Mesodermal cell (in vitro differentiated cells): ENCODE data around the gene TMEM147.

Source experiments
- H3K27ac ChIP-seq: 2 replicates; pipeline ENCODE4 v1.7.0; 2013; ENCODE audit warnings: mild to moderate bottlenecking, low read depth, low read length, moderate library complexity; ENCODE audit not compliant: severe bottlenecking
- H3K36me3 ChIP-seq: 2 replicates; pipeline ENCODE4 v1.7.1; 2013; ENCODE audit warnings: mild to moderate bottlenecking, low read length, moderate library complexity; ENCODE audit not compliant: control insufficient read depth, insufficient read depth
- H3K4me1 ChIP-seq: one replicate; pipeline ENCODE4 v1.7.1; 2013; ENCODE audit warnings: mild to moderate bottlenecking, low read length; ENCODE audit not compliant: insufficient read depth, control insufficient read depth, poor library complexity, severe bottlenecking
- H3K4me3 ChIP-seq: 2 replicates; pipeline ENCODE4 v1.7.0; 2013; ENCODE audit warnings: low read length, control low read depth, mild to moderate bottlenecking; ENCODE audit not compliant: insufficient read depth, poor library complexity, severe bottlenecking; ENCODE audit errors: extremely low read depth
- H3K9me3 ChIP-seq: 2 replicates; pipeline ENCODE4 v1.7.1; 2013; ENCODE audit warnings: mild to moderate bottlenecking, low read length, moderate library complexity; ENCODE audit not compliant: control insufficient read depth
- WGBS, 2 experiments: methylation state at CpG; one replicate each; pipeline ENCODE4 v1.1.5; 2013; ENCODE audit warnings: missing lambda C conversion rate in 2 of 2; ENCODE audit not compliant: insufficient coverage in 2 of 2; 5-methylcytosine and 5-hydroxymethylcytosine counted together

TMEM147 gene

DNA sequence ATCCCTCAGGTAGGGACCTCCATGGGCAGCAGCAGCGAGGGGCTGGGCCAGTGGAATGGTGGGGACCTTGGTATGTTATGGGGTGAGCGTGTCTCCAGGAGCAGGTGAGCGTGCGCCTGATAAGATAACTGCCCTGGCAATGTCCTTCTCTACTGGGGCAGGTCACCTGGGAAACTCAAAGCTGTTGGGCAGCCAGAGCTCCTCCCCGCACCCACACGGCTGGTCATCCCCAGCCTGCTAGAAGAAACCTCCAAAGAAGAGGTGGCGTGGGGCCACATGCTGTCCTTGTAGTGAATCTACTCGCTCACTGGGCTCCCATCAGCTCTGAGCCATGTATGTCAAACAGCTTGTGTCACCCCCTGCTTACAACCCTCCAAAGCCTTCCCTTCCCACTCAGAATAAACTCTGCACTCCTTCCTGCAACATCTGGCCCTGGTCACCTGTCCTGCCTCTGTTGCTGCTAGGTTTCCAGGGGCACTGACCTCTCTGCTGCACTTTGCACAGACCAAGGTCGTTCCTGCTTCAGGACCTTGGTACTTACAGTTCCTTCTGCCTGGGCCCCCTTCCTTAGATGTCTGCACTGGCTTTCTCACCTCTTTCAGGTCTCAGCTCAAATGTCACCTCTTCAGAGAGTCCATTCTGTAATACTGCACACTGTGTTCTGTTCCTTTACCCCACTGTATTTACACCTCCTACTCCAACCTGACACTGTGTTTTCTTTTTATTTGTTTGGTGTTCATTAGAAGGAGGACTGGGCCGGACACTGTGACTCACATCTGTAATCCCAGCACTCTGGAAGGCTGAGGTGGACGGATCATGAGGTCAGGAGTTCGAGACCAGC, 19.8 kb downstream of the TMEM147 start:
- WGBS, 2 experiments: 87 to 88% methylated on average over 9 to 12 of the region's 12 CpGs
- no peak overlapping the region for H3K27ac ChIP-seq
- no peaks in the 10 kb centered on the region for H3K36me3 ChIP-seq
- H3K4me1 ChIP-seq: no peaks in the 10 kb centered on the region
- H3K4me3 ChIP-seq: no peak overlapping the region
- no peaks in the 10 kb centered on the region for H3K9me3 ChIP-seq

DNA sequence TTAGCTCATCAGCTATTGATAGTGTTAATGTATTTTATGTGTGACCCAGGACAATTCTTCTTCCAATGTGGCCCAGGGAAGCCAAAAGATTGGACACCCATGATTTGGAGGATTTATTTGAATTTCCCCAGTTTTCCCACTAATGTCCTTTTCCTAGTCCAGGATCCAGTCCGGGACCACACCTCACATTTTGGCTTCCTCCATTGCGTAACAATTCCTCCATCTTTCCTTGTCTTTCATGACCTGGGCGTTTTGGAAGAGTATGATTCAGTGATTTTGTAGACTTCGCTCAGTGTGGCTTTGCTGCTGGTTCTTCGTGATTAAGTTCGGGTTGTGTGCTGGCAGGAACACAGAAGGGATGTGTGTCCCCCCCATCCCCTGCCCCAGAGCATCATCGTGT, 21.3 kb downstream of the TMEM147 start:
- Histone ChIP-seq H3K4me1 (no peaks in the 10 kb centered on the region), H3K27ac (no peak overlapping the region), H3K36me3 (no peaks in the 10 kb centered on the region), H3K9me3 (no peaks in the 10 kb centered on the region), H3K4me3 (no peak overlapping the region)
- 72 to 87% methylated on average over 3 to 7 of the region's 7 CpGs for WGBS, 2 experiments

DNA sequence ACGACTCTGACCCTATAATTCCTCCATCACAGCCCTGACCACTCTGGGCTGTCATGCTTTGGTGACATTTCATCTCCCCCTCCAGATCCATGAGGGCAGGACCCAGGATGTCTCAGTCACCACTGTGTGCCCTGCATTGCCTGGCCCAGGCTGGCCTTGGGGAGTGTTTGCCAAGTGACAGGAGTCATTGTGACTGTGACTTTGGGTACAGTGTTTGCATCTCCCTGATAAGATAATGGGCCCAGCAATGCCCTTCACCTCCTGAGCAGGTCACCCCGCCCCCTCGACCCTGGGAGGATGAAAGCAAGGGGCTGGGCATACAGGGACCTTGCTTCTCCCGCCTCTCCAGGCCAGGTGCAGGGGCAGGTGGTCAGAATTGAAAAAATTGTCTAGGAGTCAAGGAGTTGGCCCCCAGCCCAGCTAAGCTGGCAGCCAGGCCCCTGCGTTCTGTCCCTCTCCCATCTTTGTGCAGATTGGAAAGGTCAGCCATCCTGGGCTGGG, 23.9 kb downstream of the TMEM147 start:
- no peak overlapping the region for H3K4me3 ChIP-seq
- 43 to 77% methylated on average over 2 to 3 of the region's 5 CpGs for WGBS, 2 experiments
- no peaks in the 10 kb centered on the region for H3K9me3 ChIP-seq
- H3K36me3 ChIP-seq: no peaks in the 10 kb centered on the region
- H3K4me1 ChIP-seq: no peaks in the 10 kb centered on the region
- no peak overlapping the region for H3K27ac ChIP-seq

DNA sequence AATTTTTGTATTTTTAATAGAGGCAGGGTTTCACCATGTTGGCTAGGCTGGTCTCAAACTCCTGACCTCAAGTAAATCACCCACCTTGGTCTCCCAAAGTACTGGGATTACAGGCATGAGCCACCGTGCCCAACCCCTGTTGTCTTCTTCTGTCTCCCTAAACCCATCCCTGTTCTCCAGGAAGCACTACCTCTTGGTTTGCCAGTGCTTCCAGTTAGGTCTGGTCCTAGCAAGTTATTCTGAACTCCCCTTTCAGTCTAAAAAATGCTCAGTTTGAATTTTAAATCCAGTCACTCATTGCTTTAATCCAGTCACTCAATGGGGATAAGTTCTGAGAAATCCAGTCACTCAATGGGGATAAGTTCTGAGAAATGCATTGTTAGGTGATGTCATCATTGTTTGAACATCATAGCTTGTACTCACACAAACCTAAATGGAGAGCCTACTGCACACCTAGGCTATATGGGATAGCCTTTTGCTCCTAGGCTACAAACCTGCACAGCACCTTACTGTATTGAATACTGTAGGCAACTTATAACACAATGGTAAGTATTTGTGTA, 26.1 kb downstream of the TMEM147 start:
- no peak overlapping the region for H3K4me3 ChIP-seq
- no peaks in the 10 kb centered on the region for H3K4me1 ChIP-seq
- H3K9me3 ChIP-seq: peaks cover 12% of the 10 kb centered on the region
- no peaks in the 10 kb centered on the region for H3K36me3 ChIP-seq
- H3K27ac ChIP-seq: no peak overlapping the region
- WGBS, 2 experiments: 71 to 88% methylated on average over 1 of the region's 1 CpG

DNA sequence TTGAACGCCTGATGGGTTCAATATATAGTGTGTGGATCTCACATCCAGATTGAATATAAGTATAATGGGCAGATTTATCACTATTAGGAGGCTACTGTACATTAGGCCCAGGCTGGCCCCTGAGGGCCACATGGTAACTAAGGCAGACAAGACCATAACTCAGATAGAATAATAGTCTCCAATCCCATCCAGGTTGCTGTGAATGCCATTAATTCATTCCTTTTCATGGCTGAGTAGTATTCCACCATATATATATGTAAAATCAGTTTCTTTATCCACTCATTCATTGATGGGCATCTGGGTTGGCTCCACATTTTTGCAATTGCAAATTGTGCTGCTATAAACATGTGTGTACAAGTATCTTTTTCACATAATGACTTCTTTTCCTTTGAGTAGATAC, 32.5 kb downstream of the TMEM147 start:
- WGBS, 2 experiments: no CpG with 5 or more reads among the region's 1 CpG
- Histone ChIP-seq H3K9me3 (peaks cover 23% of the 10 kb centered on the region), H3K4me1 (no peaks in the 10 kb centered on the region), H3K4me3 (no peak overlapping the region), H3K27ac (no peak overlapping the region), H3K36me3 (no peaks in the 10 kb centered on the region)

DNA sequence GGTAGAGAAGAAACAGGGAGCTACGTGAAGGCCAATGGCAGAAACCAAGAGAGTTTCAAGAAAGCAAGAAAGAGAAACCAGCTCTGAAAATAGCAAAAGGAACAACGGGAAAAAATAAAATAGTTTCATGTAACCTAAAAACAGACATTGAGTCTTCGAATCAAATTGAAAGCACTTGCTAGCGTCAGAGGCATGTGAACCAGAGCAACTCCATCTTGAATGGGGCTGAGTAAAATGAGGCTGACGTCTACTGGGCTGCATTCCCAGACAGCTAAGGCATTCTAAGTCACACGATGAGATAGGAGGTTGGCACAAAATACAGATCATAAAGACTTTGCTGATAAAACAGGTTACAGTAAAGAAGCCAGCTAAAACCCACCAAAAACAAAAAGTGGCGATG, 33.3 kb downstream of the TMEM147 start:
- no peaks in the 10 kb centered on the region for H3K36me3 ChIP-seq
- H3K4me3 ChIP-seq: no peak overlapping the region
- 74 to 76% methylated on average over 5 of the region's 7 CpGs for WGBS, 2 experiments
- no peak overlapping the region for H3K27ac ChIP-seq
- no peaks in the 10 kb centered on the region for H3K4me1 ChIP-seq
- H3K9me3 ChIP-seq: peaks cover 23% of the 10 kb centered on the region

DNA sequence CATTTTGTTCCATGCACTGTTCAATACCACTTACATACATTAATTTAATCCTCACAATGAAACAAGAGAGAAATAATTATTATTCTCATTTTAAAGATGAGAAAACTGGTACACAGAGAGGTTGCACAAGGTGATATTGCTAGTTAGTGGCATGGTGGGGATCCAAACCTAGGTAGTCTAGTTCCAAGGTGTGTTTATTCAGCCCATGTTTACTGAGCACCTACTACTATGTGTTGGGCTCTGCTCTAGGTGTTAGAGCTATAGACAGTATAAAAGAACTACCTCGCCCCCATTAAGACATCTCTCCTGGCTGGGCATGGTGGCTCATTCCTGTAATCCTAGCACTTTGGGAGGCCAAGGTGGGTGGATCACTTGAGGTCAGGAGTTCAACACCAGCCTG, 37.3 kb downstream of the TMEM147 start:
- WGBS, 2 experiments: 86% methylated on average over 1 of the region's 1 CpG; no CpG with 5 or more reads in 1 of the 2 experiments

DNA sequence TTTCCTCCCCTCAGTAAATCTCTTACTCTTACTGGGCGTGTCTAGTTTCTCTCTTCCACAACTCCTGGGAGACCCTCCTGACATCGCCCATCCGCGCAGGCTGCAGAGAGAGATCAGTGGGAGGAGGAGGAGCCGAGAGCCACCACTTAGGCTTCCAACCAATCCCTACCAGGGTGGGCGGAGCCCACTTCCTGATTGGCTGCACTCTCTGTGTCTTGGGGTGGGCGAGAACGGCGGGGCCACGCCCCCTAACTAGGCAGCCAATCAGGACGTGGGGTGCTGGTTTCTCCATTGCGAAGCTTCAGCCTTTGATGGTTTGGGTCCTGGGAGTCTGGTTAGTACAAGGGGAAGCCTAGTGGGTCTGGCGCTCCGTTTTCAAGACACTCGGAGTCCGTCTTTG, 40.4 kb downstream of the TMEM147 start, which contains the start of gene PMIS2:
Gene PMIS2, plus strand, starts transcription at position 326 of the 400 bp plus-strand sequence. CDS start 87 bp downstream, outside the sequence.
- no peaks in the 10 kb centered on the region for H3K4me1 ChIP-seq
- H3K9me3 ChIP-seq: no peaks in the 10 kb centered on the region
- WGBS, 2 experiments: 82 to 90% methylated on average over 7 to 11 of the region's 16 CpGs
- H3K27ac ChIP-seq: no peak within 1 kb of the TSS
- no peaks in the 10 kb centered on the region for H3K36me3 ChIP-seq
- H3K4me3 ChIP-seq: no peak within 1 kb of the TSS

More for the DNA sequence above, 37.3 kb downstream of the TMEM147 start:
- Histone ChIP-seq H3K36me3 (no peaks in the 10 kb centered on the region), H3K4me1 (no peaks in the 10 kb centered on the region), H3K27ac (no peak overlapping the region), H3K9me3 (peaks cover 3% of the 10 kb centered on the region), H3K4me3 (no peak overlapping the region)

DNA sequence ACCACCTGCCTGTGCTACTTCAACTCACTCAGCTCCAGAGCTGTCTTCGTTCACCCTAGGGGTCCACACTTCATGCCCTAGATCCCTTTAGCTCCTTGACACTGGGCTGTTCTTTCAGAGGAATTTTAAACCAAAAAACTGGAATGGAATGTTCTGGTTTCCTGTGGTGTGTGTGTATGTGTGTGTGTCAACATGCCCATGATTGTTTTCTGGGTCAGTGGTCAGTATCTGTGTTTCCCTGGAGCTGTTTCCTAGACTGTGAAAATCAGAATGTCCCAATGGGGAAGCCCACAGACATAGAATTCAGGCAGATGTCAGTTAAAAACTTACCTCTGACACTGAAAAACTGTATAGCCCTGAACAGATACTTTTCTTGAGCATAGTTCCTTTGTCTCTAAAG, 41.9 kb downstream of the TMEM147 start:
- Histone ChIP-seq H3K9me3 (no peaks in the 10 kb centered on the region), H3K4me3 (no peak overlapping the region), H3K27ac (no peak overlapping the region), H3K36me3 (no peaks in the 10 kb centered on the region), H3K4me1 (no peaks in the 10 kb centered on the region)
- WGBS, 2 experiments: 80% methylated on average over 1 of the region's 1 CpG; no CpG with 5 or more reads in 1 of the 2 experiments

DNA sequence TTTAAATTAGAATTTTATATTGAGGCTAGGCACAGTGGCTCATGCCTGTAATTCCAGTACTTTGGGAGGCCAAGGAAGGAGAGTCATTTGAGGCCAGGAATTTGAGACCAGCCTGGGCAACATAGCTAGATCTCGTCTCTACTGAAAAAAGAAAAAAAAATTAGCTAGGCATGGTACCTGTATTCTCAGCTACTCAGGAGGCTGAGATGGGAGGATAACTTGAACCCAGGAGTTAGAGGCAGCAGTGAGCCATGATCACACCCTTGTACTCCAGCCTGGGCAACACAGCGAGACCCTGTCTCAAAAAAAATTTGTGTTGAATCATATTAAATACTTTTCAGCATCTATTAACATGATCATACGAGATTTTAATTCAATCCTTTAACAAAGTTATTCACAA, 45.4 kb downstream of the TMEM147 start:
- Histone ChIP-seq H3K9me3 (no peaks in the 10 kb centered on the region), H3K36me3 (no peaks in the 10 kb centered on the region), H3K4me3 (no peak overlapping the region), H3K27ac (no peak overlapping the region), H3K4me1 (no peaks in the 10 kb centered on the region)
- 92 to 100% methylated on average over 1 to 2 of the region's 3 CpGs for WGBS, 2 experiments

DNA sequence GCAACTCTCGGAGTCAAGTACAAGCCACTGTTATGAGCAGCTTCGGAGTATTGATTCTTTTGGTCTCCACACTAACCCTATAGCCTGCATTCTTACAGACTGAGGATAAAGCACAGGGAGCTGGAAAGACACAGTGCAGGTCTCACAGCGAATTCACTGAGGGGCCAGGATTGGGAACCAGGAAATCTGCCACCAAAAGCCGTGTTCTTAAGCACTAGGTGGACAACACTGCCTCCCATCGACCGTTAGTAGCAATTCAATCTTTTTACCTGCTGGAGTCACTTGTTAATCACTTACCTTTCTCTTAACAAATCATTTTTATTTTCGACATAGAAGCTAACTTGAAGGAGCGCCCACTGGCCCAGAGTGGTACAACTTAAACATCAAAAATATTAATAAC, 46.8 kb downstream of the TMEM147 start:
- no peak overlapping the region for H3K4me3 ChIP-seq
- no peaks in the 10 kb centered on the region for H3K36me3 ChIP-seq
- H3K4me1 ChIP-seq: no peaks in the 10 kb centered on the region
- no peaks in the 10 kb centered on the region for H3K9me3 ChIP-seq
- no peak overlapping the region for H3K27ac ChIP-seq
- WGBS, 2 experiments: 29 to 39% methylated on average over 7 to 8 of the region's 8 CpGs
